NT2/D1 (cell line): ENCODE measurements around the gene ALOX12.

Source experiments
- DNase-seq: peaks from one replicate; pipeline ENCODE4 v3.0.0-alpha.2; 2011; ENCODE audit warnings: low read depth, low spot score
- H3K27me3 ChIP-seq: 2 replicates; pipeline ENCODE4 v1.6.0; 2011; ENCODE audit warnings: mild to moderate bottlenecking; ENCODE audit not compliant: insufficient read length, insufficient read depth
- H3K36me3 ChIP-seq: 2 replicates; pipeline ENCODE4 v1.6.1; 2011; ENCODE audit warnings: mild to moderate bottlenecking, low read length, mixed read lengths; ENCODE audit not compliant: insufficient read depth, insufficient read length
- H3K4me1 ChIP-seq: 2 replicates; pipeline ENCODE4 v1.5.1; 2011; ENCODE audit not compliant: insufficient read depth, insufficient read length
- H3K4me3 ChIP-seq: 2 replicates; pipeline ENCODE4 v1.5.1; 2011; ENCODE audit warnings: low read depth; ENCODE audit not compliant: insufficient read length
- H3K9ac ChIP-seq: 2 replicates; pipeline ENCODE4 v1.6.0; 2011; ENCODE audit warnings: low read depth; ENCODE audit not compliant: insufficient read length
- H3K9me3 ChIP-seq: 2 replicates; pipeline ENCODE4 v1.5.1; 2011; ENCODE audit warnings: mild to moderate bottlenecking, low read length; ENCODE audit not compliant: insufficient read depth
- SUZ12 ChIP-seq: IDR thresholded peaks from 2 replicates; pipeline ENCODE4 v1.6.1; 2011; ENCODE audit not compliant: insufficient read length, insufficient read depth; ENCODE audit errors: extremely low read depth
- YY1 ChIP-seq: IDR thresholded peaks from 2 replicates; pipeline ENCODE4 v1.6.1; 2011; ENCODE audit not compliant: insufficient read length, insufficient read depth
- ZNF274 ChIP-seq: IDR thresholded peaks from 2 replicates; pipeline ENCODE4 v1.6.1; 2011; ENCODE audit warnings: mild to moderate bottlenecking, low read depth, low read length

Gene ALOX12

GRCh38 chr17:7035591-7036368, 39.9 kb downstream of the ALOX12 start, which contains the start of gene SLC16A13:
Gene SLC16A13, plus strand, starts transcription at chr17:7036015. Its CDS starts 368 bp downstream, at chr17:7036383.
- Histone ChIP-seq H3K36me3 (no peaks in the 10 kb centered on the region), H3K4me3 (peak within 1 kb of the TSS; percentile 80), H3K4me1 (peaks cover 7% of the 10 kb centered on the region), H3K9ac (peak within 1 kb of the TSS; percentile 86), H3K27me3 (no peaks in the 10 kb centered on the region), H3K9me3 (no peaks in the 10 kb centered on the region)
- TF ChIP-seq ZNF274 (no peak), YY1 (no peak), SUZ12 (no peak)
- peak; percentile 84 for DNase-seq

- H3K4me1 ChIP-seq: peaks cover 9% of the 10 kb centered on the region
- no peak overlapping the region for H3K4me3 ChIP-seq
- H3K36me3 ChIP-seq: no peaks in the 10 kb centered on the region
- peaks cover under 1% of the 10 kb centered on the region for H3K27me3 ChIP-seq
- H3K9me3 ChIP-seq: no peaks in the 10 kb centered on the region
- TF ChIP-seq SUZ12 (no peak), ZNF274 (no peak), YY1 (no peak)
- peak overlapping the region; percentile 32 for H3K9ac ChIP-seq
- no peak for DNase-seq
Measured at GRCh38 chr17:7038025-7038862, 42.4 kb downstream of the ALOX12 start.

GRCh38 chr17:7039832-7040231, 44.0 kb downstream of the ALOX12 start:
- Histone ChIP-seq H3K9ac (no peak overlapping the region), H3K9me3 (no peaks in the 10 kb centered on the region), H3K4me3 (no peak overlapping the region), H3K4me1 (peaks cover 11% of the 10 kb centered on the region), H3K36me3 (no peaks in the 10 kb centered on the region), H3K27me3 (peaks cover 10% of the 10 kb centered on the region)
- TF ChIP-seq ZNF274: no peak
- no peak for TF ChIP-seq SUZ12
- TF ChIP-seq YY1: no peak
- no peak for DNase-seq

- Histone ChIP-seq H3K36me3 (no peaks in the 10 kb centered on the region), H3K27me3 (peaks cover 10% of the 10 kb centered on the region), H3K4me3 (peak overlapping the region; percentile 59), H3K9me3 (no peaks in the 10 kb centered on the region), H3K4me1 (peaks cover 13% of the 10 kb centered on the region), H3K9ac (peak overlapping the region; percentile 85)
- DNase-seq: no peak
- no peak for TF ChIP-seq ZNF274
- no peak for TF ChIP-seq SUZ12
- TF ChIP-seq YY1: no peak
Measured at GRCh38 chr17:7041607-7042500, 46.0 kb downstream of the ALOX12 start.

GRCh38 chr17:7042501-7043181, 46.8 kb downstream of the ALOX12 start:
- no peak for DNase-seq

GRCh38 chr17:7043182-7043496, 47.3 kb downstream of the ALOX12 start:
- no peaks in the 10 kb centered on the region for H3K9me3 ChIP-seq
- H3K9ac ChIP-seq: peak overlapping the region; percentile 72
- peak overlapping the region; percentile 59 for H3K4me3 ChIP-seq
- no peaks in the 10 kb centered on the region for H3K36me3 ChIP-seq
- DNase-seq: no peak
- peaks cover 10% of the 10 kb centered on the region for H3K27me3 ChIP-seq
- TF ChIP-seq ZNF274 (no peak), YY1 (no peak), SUZ12 (no peak)
- peaks cover 12% of the 10 kb centered on the region for H3K4me1 ChIP-seq

More at GRCh38 chr17:7042501-7043181, 46.8 kb downstream of the ALOX12 start:
- TF ChIP-seq SUZ12 (no peak), YY1 (no peak), ZNF274 (no peak)
- Histone ChIP-seq H3K4me3 (peak overlapping the region; percentile 59), H3K9ac (peak overlapping the region; percentile 85), H3K9me3 (no peaks in the 10 kb centered on the region), H3K4me1 (peaks cover 13% of the 10 kb centered on the region), H3K27me3 (peaks cover 10% of the 10 kb centered on the region), H3K36me3 (no peaks in the 10 kb centered on the region)
